Gastroesophageal sphincter (tissue), 4 donors: Measurements from ENCODE around the gene LIMS2. TPM values are rescaled to one million over a fixed set of nuclear protein-coding genes. Genes with fewer than 3 reads are reported as not detected.

ENCODE experiments used
- ATAC-seq: fragments of 150-250 bp; one replicate; pipeline ENCODE4 v1.9.1; 2016; ENCODE audit warnings: mild to moderate bottlenecking, moderate library complexity
- H3K27ac ChIP-seq, 4 donors: fragments of 200-600 bp; sonication (generic) in 3 of 4; 1 replicate in 3 of 4; 2 replicates in 1 of 4; pipeline ENCODE4 v1.5.1; 2016 to 2019
- H3K27me3 ChIP-seq: fragments of 200-600 bp; sonication (generic); one replicate; pipeline ENCODE4 v1.5.1; 2019
- H3K36me3 ChIP-seq, 2 donors: fragments of 200-600 bp; sonication (generic); one replicate each; pipeline ENCODE4 v1.5.1; 2019; ENCODE audit warnings: control low read depth in 1 of 2
- H3K4me1 ChIP-seq, 3 donors: fragments of 200-600 bp; sonication (generic); 1 replicate in 2 of 3; 2 replicates in 1 of 3; pipeline ENCODE4 v1.5.1; 2016 to 2019; ENCODE audit warnings: control low read depth in 2 of 3
- H3K4me3 ChIP-seq, 2 donors: fragments of 200-600 bp; sonication (generic); one replicate each; pipeline ENCODE4 v1.5.1; 2019; ENCODE audit warnings: mild to moderate bottlenecking in 1 of 2, moderate library complexity in 1 of 2
- H3K9me3 ChIP-seq, 3 donors: fragments of 200-600 bp; sonication (generic); one replicate each; pipeline ENCODE4 v1.5.1; 2017 to 2019; ENCODE audit warnings: control low read depth in 2 of 3
- EP300 ChIP-seq: sonication (generic); formaldehyde crosslinking; IDR thresholded peaks from one replicate; pipeline ENCODE4 v1.6.1; 2017; ENCODE audit warnings: antibody characterized with exemption, mild to moderate bottlenecking
- POLR2A ChIP-seq, 2 donors: fragments of 450-650 bp; IDR thresholded peaks; one replicate each; pipeline ENCODE4 v1.6.1; 2017; ENCODE audit warnings: antibody characterized with exemption in 2 of 2, mild to moderate bottlenecking in 2 of 2, moderate library complexity in 1 of 2
- POLR2AphosphoS5 ChIP-seq: sonication (generic); formaldehyde crosslinking; IDR thresholded peaks from one replicate; pipeline ENCODE4 v1.6.1; 2017; ENCODE audit warnings: antibody characterized with exemption
- WGBS, 2 donors: methylation state at CpG; one replicate each; pipeline ENCODE4 v1.1.5; 2018; ENCODE audit warnings: low coverage in 1 of 2; 5-methylcytosine and 5-hydroxymethylcytosine counted together
- total RNA-seq, 4 donors: library from RNA; depleted of rRNA; stranded (reverse); fragments of >200 nt; gene quantifications; one replicate each; pipeline ENCODE4 v1.1.0, GENCODE V29; 2016
- TF ChIP-seq, protein P1 (sequence below), 4 experiments: fragments of 200-600 bp in 2 of 4; fragments of 450-650 bp in 2 of 4; sonication (generic) in 1 of 4; IDR thresholded peaks; one replicate each; pipeline ENCODE4 v1.5.1; 2017 to 2019; ENCODE audit warnings: antibody characterized with exemption in 4 of 4, mild to moderate bottlenecking in 2 of 4, moderate library complexity in 2 of 4

LIMS2 gene
- total RNA-seq, 4 donors from 2014 or later = 81.4 to 275 (median 124) TPM

DNA sequence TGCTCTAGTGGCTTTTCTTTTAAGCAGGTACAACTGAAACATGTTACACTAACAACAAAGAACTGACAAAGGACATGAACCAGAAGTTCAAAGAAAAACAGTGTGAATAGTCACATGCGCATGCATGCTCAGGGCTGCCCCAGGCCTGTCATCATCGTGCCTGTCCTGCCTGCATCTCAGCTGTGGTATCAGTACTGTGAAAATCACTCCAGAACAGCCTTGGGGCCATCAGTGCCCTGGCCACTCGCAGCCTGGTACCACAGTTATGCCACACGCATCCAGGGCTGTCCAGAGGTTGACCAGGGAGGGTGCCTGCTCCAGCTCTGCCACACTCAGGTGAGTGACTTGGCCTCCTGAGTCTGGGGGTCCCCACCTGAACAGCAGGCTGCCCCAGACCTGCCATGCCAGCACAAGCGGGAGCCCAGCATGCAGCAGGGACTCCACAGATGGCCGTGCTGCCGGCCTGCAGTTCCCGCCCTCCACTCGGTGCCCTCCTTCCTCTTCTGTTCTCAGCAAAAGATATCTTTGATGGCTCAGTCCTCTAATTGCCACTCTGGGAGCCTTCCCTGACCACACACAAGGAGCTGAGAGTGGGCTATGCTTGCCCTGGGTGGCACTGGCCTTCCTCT, 12.3 kb downstream of the LIMS2 start:
- whole genome bisulfite sequencing, 2 donors = 8 to 14% methylated on average over 2 to 4 of the region's 9 CpGs
- peaks cover 0 to 9% of the 10 kb centered on the region in 2 donors for H3K36me3 ChIP-seq
- peak overlapping the region in 1 of 2 donors; percentile 54 for H3K4me3 ChIP-seq
- H3K27ac ChIP-seq = peak overlapping the region; percentile 70 to 98 (median 82)
- no peaks in the 10 kb centered on the region for H3K9me3 ChIP-seq
- TF ChIP-seq POLR2A (IDR thresholded peaks at IDR 0.05) (no peak), EP300 (no peak), POLR2AphosphoS5 (no peak)
- TF ChIP-seq, protein P1, sequence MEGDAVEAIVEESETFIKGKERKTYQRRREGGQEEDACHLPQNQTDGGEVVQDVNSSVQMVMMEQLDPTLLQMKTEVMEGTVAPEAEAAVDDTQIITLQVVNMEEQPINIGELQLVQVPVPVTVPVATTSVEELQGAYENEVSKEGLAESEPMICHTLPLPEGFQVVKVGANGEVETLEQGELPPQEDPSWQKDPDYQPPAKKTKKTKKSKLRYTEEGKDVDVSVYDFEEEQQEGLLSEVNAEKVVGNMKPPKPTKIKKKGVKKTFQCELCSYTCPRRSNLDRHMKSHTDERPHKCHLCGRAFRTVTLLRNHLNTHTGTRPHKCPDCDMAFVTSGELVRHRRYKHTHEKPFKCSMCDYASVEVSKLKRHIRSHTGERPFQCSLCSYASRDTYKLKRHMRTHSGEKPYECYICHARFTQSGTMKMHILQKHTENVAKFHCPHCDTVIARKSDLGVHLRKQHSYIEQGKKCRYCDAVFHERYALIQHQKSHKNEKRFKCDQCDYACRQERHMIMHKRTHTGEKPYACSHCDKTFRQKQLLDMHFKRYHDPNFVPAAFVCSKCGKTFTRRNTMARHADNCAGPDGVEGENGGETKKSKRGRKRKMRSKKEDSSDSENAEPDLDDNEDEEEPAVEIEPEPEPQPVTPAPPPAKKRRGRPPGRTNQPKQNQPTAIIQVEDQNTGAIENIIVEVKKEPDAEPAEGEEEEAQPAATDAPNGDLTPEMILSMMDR (IDR thresholded peaks at IDR 0.05) = no peak
- no peaks in the 10 kb centered on the region for H3K27me3 ChIP-seq
- H3K4me1 ChIP-seq = peaks cover 10 to 91% (median 65%) of the 10 kb centered on the region in 3 donors
- no peak for ATAC-seq

DNA sequence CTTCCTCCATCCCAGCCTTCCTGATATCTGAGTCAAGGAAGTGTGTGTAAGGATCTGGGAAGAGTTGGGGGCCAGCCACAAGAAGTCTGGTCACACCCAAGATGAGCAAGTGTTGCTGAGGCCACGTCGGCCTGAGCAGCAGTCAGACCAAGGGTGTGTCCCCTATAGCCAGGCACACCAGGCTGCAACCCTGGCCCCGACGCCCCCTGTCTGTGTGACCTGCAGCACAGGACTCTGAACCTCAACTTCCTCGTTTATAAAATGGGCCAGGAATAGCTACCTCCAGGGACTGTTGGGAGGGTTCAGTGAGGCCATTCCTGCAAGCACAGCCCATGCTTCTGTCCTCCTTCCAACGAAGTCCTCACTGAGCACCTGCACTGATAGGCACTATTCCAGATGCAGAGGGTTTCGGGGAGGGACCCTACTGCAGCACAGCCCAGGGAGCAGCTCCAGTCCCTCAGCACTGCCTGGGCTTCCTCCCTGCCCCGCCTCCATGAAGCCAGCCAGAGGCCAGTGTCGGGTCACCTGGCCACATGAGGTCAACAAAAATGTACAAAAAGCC, 13.3 kb downstream of the LIMS2 start:
- Histone ChIP-seq H3K27ac (peak overlapping the region; percentile 73 to 98 (median 88)), H3K36me3 (peaks cover 0 to 17% of the 10 kb centered on the region in 2 donors), H3K4me1 (peaks cover 10 to 100% (median 75%) of the 10 kb centered on the region in 3 donors), H3K27me3 (no peaks in the 10 kb centered on the region), H3K9me3 (no peaks in the 10 kb centered on the region), H3K4me3 (no peak overlapping the region)
- peak; percentile 40 for ATAC-seq
- TF ChIP-seq POLR2AphosphoS5 = no peak
- TF ChIP-seq, protein P1 (IDR thresholded peaks at IDR 0.05) = peak in 2 of 4 experiments; percentile 17 to 36
- WGBS, 2 donors = no CpG with 5 or more reads among the region's 9 CpGs

DNA sequence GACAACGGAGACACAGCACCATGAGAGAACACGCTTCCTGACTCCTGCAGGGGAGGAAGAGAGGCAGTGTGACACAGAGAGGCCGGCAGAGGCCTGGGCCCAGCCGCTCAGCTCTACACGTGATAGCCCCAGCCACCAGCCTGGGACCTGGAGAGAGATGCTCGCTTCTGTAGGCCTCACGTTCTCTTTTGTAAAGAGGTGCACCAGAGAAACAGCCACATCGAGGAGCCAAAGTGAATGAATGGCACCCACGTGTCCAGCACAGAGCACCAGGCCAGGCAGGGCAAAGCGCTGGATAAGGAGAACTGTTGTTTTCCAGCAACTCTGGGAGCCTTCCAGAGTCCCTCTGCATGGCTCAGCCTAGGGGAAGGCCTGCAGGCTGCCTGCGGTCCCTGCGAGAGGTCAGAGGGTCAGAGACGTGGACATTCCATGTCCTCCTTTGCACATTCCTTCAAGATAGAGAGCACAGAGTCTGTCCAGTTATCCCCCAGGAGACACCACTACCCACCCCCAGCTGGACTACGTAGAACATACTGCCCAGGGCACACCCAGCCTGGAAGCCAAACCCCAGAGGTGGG, 14.2 kb downstream of the LIMS2 start:
- ATAC-seq = peak; percentile 10
- peaks cover 0 to 24% of the 10 kb centered on the region in 2 donors for H3K36me3 ChIP-seq
- WGBS, 2 donors = no CpG with 5 or more reads among the region's 14 CpGs

DNA sequence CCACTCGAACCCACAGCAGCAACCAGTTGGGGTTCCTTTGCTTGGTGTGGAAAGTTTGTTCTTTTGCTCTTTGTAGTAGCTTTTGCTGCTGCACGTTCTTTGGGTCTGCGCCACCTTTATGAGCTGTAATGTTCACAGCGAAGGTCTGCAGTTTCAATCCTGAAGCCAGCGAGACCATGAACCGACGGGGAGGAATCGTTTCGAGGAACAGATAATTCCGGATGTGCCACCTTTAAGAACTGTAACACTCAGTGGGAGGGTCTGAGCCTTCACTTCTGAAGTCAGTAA, 15.1 kb downstream of the LIMS2 start:
- Histone ChIP-seq H3K27me3 (no peaks in the 10 kb centered on the region), H3K4me1 (peaks cover 7 to 100% (median 77%) of the 10 kb centered on the region in 3 donors), H3K27ac (peak overlapping the region; percentile 73 to 98 (median 88)), H3K4me3 (no peak overlapping the region), H3K36me3 (peaks cover 0 to 24% of the 10 kb centered on the region in 2 donors), H3K9me3 (no peaks in the 10 kb centered on the region)
- TF ChIP-seq EP300 (no peak), POLR2A (IDR thresholded peaks at IDR 0.05) (no peak), POLR2AphosphoS5 (no peak)
- TF ChIP-seq, protein P1 (IDR thresholded peaks at IDR 0.05) = no peak
- 30 to 79% methylated on average over 2 to 10 of the region's 10 CpGs for WGBS, 2 donors
- no peak for ATAC-seq

More for the DNA sequence above, 14.2 kb downstream of the LIMS2 start:
- Histone ChIP-seq H3K27ac (peak overlapping the region; percentile 73 to 98 (median 88)), H3K9me3 (no peaks in the 10 kb centered on the region), H3K4me3 (no peak overlapping the region), H3K27me3 (no peaks in the 10 kb centered on the region), H3K4me1 (peaks cover 10 to 100% (median 83%) of the 10 kb centered on the region in 3 donors)
- TF ChIP-seq POLR2A (IDR thresholded peaks at IDR 0.05) (no peak), EP300 (no peak), POLR2AphosphoS5 (no peak)
- TF ChIP-seq, protein P1 (IDR thresholded peaks at IDR 0.05) = no peak
